Body of pancreas (tissue), 4 donors: ENCODE results near the gene AP1G1. TPM values are rescaled to one million over a fixed set of nuclear protein-coding genes. Genes with fewer than 3 reads are reported as not detected.

ENCODE experiments used
- ATAC-seq: fragments of 150-250 bp; one replicate; pipeline ENCODE4 v1.9.1; 2016
- DNase-seq, 4 donors: peaks; one replicate each; pipeline ENCODE4 v3.0.0-alpha.2; 2019
- H3K27ac ChIP-seq, 4 donors: fragments of 200-600 bp; sonication (generic); 1 replicate in 3 of 4; 2 replicates in 1 of 4; pipeline versions ENCODE4 v1.5.1 to v1.6.1; 2016 to 2019; ENCODE audit warnings: mild to moderate bottlenecking in 1 of 4, mixed read lengths in 1 of 4, moderate library complexity in 1 of 4
- H3K27me3 ChIP-seq, 2 donors: fragments of 200-600 bp; sonication (generic); one replicate each; pipeline ENCODE4 v1.6.0; 2016; ENCODE audit warnings: mild to moderate bottlenecking in 1 of 2
- H3K36me3 ChIP-seq, 2 donors: fragments of 200-600 bp; sonication (generic); replicated peaks in 1 of 2; 2 replicates each; pipeline ENCODE4 v1.5.1; 2016; ENCODE audit warnings: low read depth in 2 of 2; ENCODE audit not compliant: insufficient read depth in 1 of 2
- H3K4me1 ChIP-seq: fragments of 200-600 bp; sonication (generic); one replicate; pipeline ENCODE4 v1.6.0; 2016
- H3K4me3 ChIP-seq, 2 donors: fragments of 200-600 bp; sonication (generic); 1 replicate in 1 of 2; 2 replicates in 1 of 2; pipeline ENCODE4 v1.5.1; 2016 to 2019
- H3K9me3 ChIP-seq, 3 donors: fragments of 200-600 bp; sonication (generic); 1 replicate in 2 of 3; 2 replicates in 1 of 3; pipeline ENCODE4 v1.5.1; 2016
- CTCF ChIP-seq, 7 experiments: fragments of 450-650 bp in 4 of 7; fragments of 200-600 bp in 3 of 7; sonication (generic) in 3 of 7; IDR thresholded peaks; one replicate each; pipeline ENCODE4 v1.5.1; 2016 to 2019; ENCODE audit warnings: antibody characterized with exemption in 7 of 7
- POLR2A ChIP-seq, 3 donors: fragments of 450-650 bp; IDR thresholded peaks; one replicate each; pipeline ENCODE4 v1.6.1; 2016; ENCODE audit warnings: antibody characterized with exemption in 3 of 3, mild to moderate bottlenecking in 2 of 3
- WGBS, 2 donors: methylation state at CpG; one replicate each; pipeline ENCODE4 v1.1.5; 2017; 5-methylcytosine and 5-hydroxymethylcytosine counted together
- intact Hi-C: fragments of 100-400 bp; cut with DNase I; formaldehyde crosslinking; loops from one replicate; pipeline ENCODE4 v1.15.1; 2023
- total RNA-seq, 2 donors: library from RNA; depleted of rRNA; stranded (reverse); fragments of >200 nt; gene quantifications; one replicate each; pipeline ENCODE4 v1.1.0, GENCODE V29; 2016

The AP1G1 gene
- total RNA-seq, 2 donors from 2014 or later, result 58.1 to 84.7 TPM

- intact Hi-C loops, result no loop called here
These were observed 101.4 kb downstream of the AP1G1 start for GRCh38 chr16:71707199-71707598.

GRCh38 chr16:71706046-71706445 lies 102.6 kb downstream of the AP1G1 start:
- no peak for TF ChIP-seq POLR2A (IDR thresholded peaks at IDR 0.05)
- no peak for TF ChIP-seq CTCF (IDR thresholded peaks at IDR 0.05)
- Histone ChIP-seq H3K36me3 (no peaks in the 10 kb centered on the region), H3K4me3 (no peak overlapping the region), H3K27me3 (no peaks in the 10 kb centered on the region), H3K27ac (no peak overlapping the region), H3K9me3 (no peaks in the 10 kb centered on the region), H3K4me1 (peaks cover 4% of the 10 kb centered on the region)
- intact Hi-C loops, result no loop called here
- no peak for ATAC-seq
- 93 to 98% methylated on average over 2 of the region's 2 CpGs for WGBS, 2 donors
- DNase-seq, result no peak

More at GRCh38 chr16:71707199-71707598, 101.4 kb downstream of the AP1G1 start:
- no peak overlapping the region for H3K4me3 ChIP-seq
- H3K9me3 ChIP-seq, result no peaks in the 10 kb centered on the region
- no peak for TF ChIP-seq POLR2A (IDR thresholded peaks at IDR 0.05)
- no peaks in the 10 kb centered on the region for H3K36me3 ChIP-seq
- peaks cover 10% of the 10 kb centered on the region for H3K4me1 ChIP-seq
- WGBS, 2 donors, result 94 to 95% methylated on average over 6 to 7 of the region's 7 CpGs
- no peak overlapping the region for H3K27ac ChIP-seq
- ATAC-seq, result no peak
- DNase-seq, result no peak
- H3K27me3 ChIP-seq, result no peaks in the 10 kb centered on the region

- Histone ChIP-seq H3K9me3 (no peaks in the 10 kb centered on the region), H3K36me3 (no peaks in the 10 kb centered on the region), H3K27me3 (no peaks in the 10 kb centered on the region), H3K27ac (no peak overlapping the region), H3K4me1 (no peaks in the 10 kb centered on the region), H3K4me3 (no peak overlapping the region)
- intact Hi-C loops, result no loop called here
- no peak for DNase-seq
- ATAC-seq, result no peak
- TF ChIP-seq POLR2A (IDR thresholded peaks at IDR 0.05) (no peak), CTCF (IDR thresholded peaks at IDR 0.05) (no peak)
- WGBS, 2 donors, result 81 to 84% methylated on average over 1 of the region's 1 CpG
These were observed 105.3 kb downstream of the AP1G1 start for GRCh38 chr16:71703333-71703732.

- H3K36me3 ChIP-seq, result no peaks in the 10 kb centered on the region
- H3K27ac ChIP-seq, result no peak overlapping the region
- H3K4me1 ChIP-seq, result no peaks in the 10 kb centered on the region
- DNase-seq (no peak), ATAC-seq (no peak)
- no peak for TF ChIP-seq CTCF (IDR thresholded peaks at IDR 0.05)
- TF ChIP-seq POLR2A (IDR thresholded peaks at IDR 0.05), result no peak
- no peaks in the 10 kb centered on the region for H3K27me3 ChIP-seq
- no peak overlapping the region for H3K4me3 ChIP-seq
- WGBS, 2 donors, result 83 to 90% methylated on average over 4 of the region's 4 CpGs
- intact Hi-C loops, result no loop called here
- H3K9me3 ChIP-seq, result no peaks in the 10 kb centered on the region
These were observed 107.8 kb downstream of the AP1G1 start for GRCh38 chr16:71700831-71701230.

- DNase-seq (no peak), ATAC-seq (no peak)
- Histone ChIP-seq H3K27ac (no peak overlapping the region), H3K27me3 (no peaks in the 10 kb centered on the region), H3K4me1 (no peaks in the 10 kb centered on the region), H3K36me3 (no peaks in the 10 kb centered on the region), H3K9me3 (no peaks in the 10 kb centered on the region), H3K4me3 (no peak overlapping the region)
- WGBS, 2 donors, result 89 to 92% methylated on average over 3 of the region's 3 CpGs
- TF ChIP-seq POLR2A (IDR thresholded peaks at IDR 0.05) (no peak), CTCF (IDR thresholded peaks at IDR 0.05) (no peak)
- intact Hi-C loops, result no loop called here
These were observed 110.1 kb downstream of the AP1G1 start for GRCh38 chr16:71698491-71698890.
